ENCODE data around the gene CNIH3.
A peak's percentile ranks its signal among the peaks of the same experiment; 100 is the strongest.

The CNIH3 gene

DNA sequence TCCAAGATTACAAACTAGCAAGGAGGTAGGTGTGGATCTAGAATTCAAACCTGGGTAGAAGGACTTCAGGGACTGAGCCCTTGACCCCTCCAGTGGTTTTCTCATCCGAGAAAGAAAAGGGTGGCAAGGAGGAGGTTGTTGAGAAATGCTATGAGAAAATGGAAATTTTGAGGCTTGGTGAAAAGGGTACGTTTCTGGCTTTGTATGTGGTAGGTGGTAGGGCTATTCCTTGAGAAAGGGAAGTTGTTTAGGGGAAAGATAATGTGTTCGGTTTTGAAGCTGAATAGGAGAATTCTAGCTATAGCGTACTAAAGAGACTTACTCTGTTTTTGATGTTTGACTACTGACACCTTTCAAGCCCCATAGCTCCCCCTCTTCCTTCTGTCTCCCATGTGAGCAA lies 133.8 kb downstream of the CNIH3 start:
- DNase-seq = no peak

DNA sequence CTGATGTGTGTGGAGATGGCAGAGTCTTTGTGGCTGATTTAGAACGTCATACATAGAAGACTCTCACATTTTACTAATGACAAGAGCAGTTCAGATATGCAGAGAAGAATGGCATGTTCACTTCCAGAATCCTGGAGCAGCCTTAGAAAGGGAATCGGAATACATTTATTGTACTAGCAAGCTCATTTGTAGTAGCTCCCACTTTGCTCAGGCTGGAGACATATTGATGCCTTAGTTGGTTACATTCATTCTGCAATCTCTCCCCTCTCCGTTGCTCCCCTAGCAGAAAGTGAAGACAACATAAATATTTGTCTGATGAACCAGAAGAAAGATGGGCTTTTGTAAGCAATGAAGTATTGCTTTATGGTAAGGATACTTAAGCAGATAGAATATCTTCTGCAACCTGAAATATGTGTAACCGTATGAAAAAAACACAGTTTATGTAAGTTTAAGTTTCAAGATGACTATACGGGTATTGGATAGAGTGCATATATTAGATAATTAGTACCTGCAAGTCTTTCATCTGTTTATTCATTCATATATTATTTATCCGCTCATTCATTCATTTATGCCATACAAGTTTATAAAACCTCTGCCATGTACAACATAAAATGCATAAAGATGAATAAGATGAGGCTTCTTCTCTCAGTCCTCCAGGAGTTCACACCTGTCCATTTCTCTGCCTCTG lies 135.7 kb downstream of the CNIH3 start:
- no peak for DNase-seq

DNA sequence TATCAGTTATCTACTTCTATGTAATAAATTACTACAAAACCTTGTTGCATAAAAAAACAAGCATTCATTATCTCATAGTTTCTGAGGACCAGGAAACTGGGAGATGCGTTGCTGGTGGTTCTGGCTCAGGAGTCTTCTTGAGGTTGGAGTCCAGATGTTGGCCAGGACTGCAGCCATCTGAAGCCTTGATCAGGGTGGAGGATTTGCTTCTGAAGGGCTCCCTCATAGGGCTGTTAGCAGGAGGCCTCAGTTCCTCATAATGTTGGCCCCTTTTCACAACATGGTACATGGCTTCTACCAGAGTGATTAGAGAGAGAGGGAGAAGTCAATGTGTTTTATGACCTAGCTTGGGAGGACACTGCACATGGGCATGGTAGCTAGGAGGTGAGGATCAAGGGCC lies 137.4 kb downstream of the CNIH3 start:
- DNase-seq = no peak

DNA sequence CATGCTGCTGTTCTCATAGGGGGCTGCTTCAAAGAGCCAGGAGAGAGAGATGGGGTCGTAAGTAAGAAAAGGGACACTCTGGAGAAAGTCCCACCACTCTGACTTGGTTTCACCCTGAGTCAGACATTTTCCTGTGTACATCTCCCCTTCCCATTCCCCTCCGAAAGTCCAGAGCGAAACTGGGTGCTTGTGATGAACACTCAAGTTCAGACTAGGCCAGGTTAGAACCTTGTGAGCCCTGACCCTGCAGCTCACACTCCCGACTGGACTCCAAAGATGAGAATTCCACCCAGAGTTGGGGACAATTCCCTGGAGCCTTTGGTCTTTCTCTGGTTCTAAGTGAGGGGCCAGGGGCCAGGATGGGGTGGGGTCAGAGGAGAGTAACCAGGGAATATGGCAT lies 139.5 kb downstream of the CNIH3 start:
- DNase-seq = no peak

DNA sequence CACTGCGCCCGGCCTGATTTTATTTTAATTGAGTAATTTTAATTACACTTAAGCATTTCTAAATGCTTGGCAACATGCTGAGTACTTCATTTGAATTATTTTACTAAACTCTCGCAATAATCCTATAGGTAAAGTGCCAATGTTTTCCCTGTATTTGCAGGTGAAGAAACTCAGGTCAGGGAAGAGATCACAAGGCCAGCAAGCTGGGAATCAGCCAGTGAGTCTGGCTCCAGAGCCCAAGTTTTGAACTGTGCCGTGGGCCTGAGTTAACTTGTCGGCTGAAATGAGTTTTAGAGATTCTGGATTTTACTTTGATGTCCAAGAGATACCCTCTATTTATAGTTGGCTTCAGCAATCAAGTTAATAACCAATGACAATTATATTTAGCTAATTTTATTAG lies 141.4 kb downstream of the CNIH3 start:
- DNase-seq = no peak

DNA sequence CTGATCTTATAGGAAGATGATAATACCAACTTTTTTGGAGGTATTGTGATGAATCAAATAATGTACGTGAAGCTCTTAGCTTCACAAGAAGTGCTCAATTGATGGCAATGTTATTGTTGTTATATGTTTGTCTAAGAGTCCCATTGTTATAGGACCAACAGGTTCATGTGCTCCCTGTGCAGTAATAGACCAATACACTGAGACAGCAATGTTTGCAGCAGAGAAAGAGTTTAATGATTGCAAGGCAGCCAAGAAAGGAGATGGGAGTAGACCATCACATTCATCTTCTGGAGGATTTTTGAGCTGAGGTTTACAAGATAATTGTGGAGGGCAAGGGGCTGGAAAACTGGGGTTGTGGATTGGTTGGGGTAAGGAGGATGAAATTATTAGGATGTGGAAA lies 143.0 kb downstream of the CNIH3 start:
- no peak for DNase-seq

DNA sequence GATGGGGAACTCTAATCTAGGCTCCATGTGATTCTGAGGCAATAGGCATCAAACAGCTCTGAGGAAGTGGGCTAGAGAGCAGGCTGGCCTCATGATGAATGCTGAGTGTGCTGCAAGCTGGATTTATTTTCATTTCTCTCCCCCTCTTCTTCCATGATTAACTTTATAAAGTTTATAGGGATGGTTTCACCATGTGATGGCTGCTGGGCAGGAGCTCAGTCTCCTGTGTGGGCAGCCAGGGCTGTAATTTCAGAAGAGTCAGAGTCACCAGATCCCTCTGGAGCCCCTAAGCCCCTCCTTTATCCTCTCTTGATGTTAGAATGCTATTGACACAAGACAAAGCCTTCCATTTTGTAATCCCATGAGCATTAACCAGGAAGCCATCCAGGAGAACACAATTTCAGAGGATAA lies 143.6 kb downstream of the CNIH3 start:
- DNase-seq = no peak

DNA sequence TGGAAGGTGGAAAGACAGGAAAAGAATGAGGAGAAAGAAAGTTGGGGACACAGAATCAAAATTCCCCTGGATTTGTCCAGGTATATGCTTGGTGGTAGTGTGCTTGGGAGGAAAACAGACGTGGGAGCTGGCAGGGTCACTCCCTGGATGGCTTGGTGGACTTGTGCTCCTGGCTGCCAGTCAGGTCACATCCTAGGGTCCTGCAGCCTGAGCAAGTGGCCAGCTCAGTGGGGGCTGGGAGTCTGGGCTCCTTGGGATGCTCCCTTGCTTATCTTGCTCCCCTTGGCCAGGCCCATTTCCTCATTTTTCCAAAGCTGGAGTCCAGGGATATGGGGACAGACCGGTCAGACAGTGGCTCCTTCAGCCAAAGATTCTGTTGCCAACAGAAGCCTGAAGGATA lies 144.0 kb downstream of the CNIH3 start:
- DNase-seq = no peak

DNA sequence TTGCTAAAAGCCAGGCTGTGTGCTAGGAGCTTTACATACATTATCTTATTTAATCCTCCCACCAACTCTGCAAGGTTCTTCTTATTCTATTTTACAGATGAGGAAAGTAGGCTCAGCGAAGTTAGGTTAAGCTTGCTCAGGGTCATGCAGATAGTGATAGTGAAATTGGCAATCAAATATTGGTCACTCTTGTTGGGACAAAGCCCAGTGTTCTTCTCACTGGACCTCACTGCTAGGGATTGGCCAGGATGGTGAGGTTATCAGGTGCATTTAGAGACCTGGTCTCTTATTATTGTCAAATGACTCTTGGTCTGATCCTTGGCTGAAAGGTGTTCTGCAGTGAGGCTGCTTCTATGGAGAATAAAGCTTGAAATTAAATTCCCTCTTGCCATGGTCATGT lies 145.1 kb downstream of the CNIH3 start:
- DNase-seq = no peak

DNA sequence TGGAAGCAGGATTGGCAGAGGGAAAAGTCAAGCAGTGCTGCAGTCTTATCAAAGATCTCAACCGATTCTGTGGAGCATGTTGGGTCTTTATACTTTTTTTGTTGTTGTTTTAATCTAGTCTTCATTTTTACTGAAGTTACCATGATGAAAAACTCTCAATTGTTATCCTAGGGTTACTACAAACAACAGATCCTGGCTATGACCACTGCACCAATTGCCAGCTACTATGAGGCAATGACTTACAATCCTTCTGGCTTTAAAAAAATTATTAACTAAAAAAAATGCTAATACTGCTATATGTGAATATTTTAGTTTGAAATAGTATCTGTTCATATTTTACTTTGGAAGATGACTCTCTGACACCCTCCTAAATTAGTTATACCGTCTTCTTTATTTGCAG lies 145.9 kb downstream of the CNIH3 start:
- DNase-seq = no peak

DNA sequence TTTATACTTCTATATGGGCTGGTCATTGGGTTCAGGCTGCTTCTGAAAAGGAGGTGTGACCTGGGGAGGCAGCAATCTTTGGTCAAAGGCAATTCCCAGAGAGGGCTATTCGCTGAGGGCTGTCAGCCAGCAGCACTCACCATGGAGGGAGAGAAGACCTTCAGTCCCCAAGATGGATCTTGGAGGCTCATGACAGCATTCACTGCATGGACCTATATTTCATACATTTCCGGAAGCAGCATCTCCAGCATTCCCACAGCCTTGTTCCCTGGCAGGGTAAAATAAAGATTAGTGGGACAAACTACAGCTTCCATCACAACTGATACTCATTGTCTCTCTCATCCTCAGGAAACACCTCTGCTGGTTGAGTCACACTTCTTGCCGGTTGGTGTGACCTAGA lies 146.6 kb downstream of the CNIH3 start:
- DNase-seq = no peak

DNA sequence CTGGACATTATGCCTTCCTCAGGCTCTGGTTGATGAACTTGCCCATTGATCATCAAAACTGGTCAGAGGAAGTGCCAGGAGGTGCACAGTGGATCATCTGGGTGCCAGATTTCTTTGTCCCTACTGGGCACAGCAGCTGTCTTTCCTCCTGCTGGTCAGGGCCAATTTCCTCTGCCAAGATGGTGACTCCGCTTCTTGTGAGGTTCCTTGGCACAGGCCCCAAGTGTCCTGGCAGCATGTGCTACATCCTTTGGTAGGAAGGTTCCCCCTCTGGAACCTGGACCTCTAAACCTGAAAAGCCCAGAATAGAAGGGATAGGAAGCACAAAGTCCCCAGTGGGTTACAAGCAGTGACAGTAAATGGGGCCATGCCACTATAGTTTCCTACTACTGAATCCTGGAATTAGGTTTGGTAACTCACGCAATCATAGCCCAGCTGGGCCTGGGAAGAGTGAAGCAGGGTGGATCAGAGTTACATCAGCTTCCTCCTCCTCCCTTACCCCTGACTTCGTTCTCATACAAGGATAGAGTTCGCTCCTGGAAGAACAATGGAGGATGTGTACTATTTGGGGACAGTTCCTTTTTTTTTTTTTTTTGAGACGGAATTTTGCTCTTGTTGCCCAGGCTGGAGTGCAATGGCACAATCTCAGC lies 147.1 kb downstream of the CNIH3 start:
- no peak for DNase-seq

DNA sequence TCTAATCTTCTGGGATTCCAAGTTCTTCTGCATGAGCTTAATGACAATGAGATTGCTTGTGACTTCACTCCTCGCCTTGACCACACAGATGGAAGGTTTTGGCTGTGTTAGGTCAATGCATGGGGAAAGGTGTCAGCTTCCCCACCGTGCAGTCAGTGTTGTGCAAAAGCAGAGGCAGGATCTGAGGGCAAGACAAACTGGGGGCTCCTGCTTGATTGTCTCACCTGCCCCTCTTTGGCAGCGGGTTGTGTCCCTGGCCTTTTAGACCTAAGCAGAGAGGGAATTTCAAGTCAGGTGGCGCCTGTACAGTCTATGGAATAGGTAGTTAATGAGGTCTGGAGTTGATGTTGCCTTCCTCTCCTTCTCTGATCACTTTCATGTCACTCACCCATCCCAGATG lies 150.1 kb downstream of the CNIH3 start:
- DNase-seq = no peak

DNA sequence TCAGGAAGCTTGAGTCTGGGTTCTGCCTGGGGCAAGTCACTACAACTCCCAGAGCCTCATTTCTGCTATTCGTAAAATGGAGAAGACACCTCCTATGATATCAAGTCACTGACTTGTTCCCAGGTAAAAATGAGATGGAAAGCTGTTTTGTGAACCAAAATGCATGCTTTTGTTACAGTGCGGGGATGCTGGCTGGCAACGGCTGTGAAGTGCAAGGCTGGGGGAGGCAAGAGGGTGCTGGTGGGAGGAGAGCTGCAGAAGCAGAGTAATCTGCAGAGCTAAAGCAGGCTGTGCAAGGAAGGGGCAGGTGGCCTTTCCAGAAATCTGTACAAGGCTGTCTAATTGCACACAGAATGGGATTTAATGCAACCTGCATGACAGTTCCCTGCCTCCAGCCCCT lies 150.9 kb downstream of the CNIH3 start:
- no peak for DNase-seq

DNA sequence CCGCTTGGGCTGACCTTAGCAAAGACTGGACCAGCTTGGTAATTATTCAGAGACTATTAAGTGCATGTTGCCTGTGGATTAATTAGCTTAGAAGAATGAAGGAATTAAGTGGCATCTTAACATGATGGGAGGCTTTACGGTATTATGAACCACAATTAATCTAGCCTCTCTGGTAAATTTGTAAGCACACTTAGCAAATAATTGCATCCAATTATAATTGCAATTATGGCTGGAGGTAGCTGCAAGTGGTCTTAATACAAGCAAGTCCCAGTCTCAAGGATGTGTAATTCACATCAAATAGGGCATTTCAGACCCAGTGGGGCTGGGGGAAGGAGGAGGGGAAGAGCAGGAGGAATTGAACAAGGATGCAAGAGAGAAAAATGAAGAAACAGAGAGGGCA lies 151.6 kb downstream of the CNIH3 start:
- no peak for DNase-seq

DNA sequence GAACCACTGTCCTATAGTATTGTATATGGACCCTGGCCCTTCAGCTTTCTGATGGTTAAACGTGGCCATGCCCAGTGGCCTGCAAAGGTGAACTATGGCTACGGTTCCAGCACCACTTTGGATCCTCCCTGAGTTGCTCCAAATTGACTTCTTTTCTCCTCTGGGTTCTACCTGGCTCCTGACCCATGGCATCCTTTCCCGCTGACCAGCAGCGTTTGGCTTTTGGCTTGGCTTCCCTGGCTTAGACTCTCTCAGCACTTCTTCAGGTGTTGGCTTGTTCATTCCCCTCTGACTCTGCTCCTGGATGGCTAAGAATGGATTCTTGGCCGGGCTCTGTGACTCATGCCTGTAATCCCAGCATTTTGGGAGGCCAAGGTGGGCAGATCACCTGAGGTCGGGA lies 152.9 kb downstream of the CNIH3 start:
- no peak for DNase-seq

DNA sequence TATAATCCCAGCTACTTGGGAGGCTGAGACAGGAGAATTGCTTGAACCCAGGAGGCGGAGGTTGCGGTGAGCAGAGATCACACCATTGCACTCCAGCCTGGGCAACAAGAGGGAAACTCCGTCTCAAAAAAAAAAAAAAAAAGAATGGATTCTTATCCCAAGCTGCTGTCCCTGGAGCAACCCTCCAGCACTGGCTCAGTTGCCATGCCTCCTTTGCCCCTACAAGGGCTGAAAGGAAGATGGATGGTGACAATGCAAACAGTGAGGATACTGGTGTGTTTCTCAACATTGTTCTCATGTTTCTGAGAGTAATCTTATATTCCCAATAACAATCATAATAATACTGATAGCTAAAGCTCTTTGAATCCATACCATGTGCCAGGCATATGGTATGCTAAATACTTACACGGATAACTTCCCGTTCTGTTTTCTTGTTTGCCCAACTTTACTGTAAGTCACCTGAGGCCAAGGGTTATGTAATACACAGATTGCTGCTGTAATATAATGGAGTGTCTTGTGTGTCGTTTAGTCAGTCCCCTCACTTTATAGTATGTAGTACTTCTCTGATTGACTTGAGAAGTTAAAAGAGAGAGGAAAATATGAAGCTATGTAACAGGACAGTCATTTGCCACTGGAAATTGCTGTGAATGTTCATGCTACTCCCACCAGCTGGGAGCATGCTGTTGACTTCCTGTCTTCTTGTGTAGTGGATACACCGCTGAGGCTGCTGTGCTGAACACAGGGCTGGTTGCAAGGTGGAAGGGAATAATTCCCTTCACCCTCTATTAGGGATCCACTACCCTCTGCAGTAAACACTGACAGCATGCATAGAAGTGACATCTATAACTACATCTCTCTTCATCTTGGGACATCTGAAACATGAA lies 153.6 kb downstream of the CNIH3 start:
- DNase-seq = no peak

DNA sequence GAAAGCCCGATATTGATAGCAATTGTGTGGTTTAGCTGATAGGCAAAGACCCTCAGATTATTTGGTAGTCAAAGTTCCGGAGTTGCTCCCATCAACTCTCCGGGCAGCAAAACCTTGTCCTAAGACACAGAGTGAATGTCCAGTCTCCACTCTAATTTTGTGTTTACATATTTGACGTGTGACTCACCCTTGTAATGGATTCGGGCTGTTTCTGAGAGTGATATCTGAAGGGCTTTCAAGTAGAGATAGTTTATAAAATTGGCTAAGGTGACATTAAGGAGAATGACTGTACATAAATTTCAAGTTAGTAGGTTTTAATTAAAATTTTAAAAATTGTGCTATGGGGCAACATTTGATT lies 154.2 kb downstream of the CNIH3 start:
- no peak for DNase-seq

DNA sequence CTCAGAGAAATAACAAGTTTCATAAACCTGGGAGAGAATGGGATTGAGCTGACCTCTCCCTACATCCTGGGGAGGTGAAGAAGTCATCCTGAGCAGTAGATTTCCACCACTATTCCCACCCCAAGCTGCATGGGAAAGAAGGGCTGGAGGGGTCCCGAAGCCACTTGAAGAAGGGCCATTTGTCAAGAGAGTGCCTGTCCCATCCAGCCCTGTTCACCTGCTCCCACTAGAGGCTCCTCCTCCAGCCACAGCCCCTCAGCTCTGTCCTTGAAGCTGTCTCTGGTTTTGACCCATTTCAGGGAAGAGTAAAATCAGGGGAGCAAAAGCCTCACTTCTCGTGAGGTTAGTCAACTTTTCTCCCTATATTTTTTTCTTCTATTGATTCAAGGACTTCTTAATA lies 157.5 kb downstream of the CNIH3 start:
- no peak for DNase-seq

DNA sequence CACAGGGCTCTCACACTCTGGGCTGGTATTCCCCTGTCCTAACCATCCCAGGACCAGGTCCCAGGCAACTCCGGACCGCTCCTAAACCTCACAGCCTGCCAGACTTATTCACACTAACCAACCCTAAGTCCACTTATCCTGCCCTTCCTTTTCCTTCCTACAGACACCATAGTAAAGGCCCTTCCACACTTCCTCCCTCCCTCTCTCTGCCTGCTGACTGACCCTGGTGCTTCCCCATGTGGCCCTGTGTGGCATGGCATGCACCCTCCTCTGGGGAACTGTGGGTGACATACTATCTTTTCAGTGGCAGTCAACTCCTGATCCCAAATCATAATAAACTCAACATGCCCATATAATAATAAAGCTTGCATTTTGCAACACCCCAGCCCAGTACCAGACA lies 158.3 kb downstream of the CNIH3 start:
- DNase-seq = peak; percentile 32 to 48

DNA sequence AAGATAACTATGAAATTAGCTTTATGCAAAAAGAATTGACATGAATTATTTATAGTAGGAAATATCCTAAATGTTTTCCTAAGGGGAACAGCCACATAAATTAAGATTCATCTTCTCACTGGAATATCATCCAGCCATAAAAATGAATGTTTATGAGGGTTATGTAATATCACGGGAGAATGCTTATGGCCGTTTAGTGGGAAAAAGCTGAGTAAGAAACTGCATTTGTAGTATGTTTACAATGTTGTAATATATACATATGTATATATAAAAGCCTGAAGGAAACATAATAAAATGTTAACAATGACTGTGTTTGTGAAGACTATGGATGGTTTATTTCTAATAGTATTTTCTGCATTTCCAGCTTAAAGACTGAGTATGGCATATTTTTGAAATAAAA lies 161.1 kb downstream of the CNIH3 start:
- no peak for DNase-seq

DNA sequence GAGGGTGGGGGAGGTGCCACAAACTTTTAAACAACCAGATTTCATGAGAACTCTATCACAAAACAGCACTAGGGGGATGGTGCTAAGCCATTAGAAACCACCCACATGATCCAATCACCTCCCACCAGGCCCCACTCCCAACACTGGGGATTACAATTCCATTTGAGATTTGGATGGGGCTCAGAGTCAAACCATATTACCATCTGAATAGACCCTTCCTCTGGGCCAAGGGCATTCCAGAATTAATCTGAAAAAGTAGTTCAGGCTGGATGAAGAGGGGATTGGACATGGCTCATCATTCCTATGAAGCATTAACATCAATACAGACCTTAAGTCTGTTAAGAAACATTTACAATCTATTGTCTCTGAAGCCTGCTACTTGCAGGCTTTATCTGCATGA lies 163.4 kb downstream of the CNIH3 start:
- DNase-seq = no peak

DNA sequence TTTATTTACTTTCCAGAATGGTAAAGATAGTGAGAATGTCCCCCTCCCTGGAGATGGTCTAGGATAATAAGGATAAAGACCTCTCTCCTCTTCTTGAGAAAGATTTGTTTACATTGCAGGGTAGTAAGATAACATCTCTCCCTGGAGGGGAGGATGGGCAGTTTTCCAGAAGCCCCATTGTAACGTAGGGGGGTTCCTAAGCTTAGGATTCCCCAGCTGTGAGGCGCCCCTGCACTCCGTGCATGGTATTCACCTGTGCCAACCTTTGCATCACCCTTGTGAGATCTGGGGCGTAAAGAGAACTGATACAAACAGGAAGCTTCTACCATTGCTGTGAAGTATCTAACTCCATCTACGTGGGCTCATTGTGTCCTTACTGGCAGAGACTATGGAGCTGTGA lies 164.6 kb downstream of the CNIH3 start:
- DNase-seq = no peak

DNA sequence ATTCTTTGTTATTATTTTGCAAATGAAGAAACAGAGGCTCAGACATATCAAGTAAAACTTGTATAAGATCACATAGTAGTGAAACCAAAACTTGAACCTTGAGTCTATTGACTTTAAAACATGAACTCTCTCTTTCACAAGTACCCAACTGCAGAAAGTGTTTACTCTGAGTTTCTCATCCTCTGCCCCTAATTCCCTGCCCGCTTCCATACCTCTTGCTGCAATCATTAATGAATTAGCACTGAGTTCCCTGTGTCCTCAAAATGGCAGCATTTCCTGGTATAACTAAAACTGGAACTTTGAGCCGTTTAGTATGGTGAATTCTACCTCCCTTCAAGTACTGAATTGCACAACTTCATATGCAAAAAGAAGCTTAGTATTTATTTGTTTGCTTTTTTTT lies 165.7 kb downstream of the CNIH3 start:
- DNase-seq = no peak

Measured in AML-193 (cell line).